ENCODE measurements around the gene SBSN.
"Not testable (repeated sequence)": the region's sequence is repeated elsewhere in the genome, so short reads cannot be mapped to it uniquely, and the experiment has no call there.

SBSN gene

DNA sequence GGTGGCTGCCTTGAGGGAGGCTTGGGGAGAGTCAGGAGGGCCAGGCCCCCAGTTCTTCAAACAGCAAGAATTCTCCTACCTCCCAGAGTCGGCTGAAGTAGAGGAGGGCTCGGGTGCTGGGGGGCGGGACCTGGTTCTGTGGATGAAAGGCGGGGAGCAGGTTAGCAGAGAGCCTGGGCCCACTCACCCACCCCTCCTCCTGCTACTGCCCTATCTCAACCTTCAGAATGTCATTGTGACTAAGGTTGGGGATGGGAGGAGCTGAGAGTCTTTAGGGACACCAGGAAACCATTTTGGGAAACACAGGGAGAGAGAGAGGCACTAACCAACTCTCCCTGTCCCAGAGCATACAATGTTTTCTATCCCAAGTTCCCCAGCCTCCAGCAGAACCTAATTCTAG lies 25.4 kb downstream of the SBSN start:
- DNase-seq: no peak

DNA sequence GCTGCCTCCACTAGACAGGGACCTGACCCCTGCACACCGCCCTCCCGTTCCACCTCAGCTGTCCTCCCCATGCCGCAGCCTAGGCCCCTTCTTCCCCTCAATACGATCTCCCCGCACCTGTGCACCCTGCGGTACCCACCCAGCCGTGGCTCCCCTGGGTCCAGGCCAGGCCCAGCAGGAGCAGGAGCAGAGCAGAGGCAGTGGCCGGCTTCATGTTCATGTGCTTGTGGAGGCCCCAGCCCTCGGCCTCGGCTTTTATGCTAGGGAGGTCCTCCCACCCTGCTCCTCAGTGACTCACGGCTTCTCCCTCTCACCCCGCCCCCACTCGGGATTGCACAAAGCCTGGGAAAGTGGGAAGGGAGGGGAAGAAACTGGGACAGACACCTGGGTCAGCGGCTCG lies 26.4 kb downstream of the SBSN start:
- no peak for DNase-seq

DNA sequence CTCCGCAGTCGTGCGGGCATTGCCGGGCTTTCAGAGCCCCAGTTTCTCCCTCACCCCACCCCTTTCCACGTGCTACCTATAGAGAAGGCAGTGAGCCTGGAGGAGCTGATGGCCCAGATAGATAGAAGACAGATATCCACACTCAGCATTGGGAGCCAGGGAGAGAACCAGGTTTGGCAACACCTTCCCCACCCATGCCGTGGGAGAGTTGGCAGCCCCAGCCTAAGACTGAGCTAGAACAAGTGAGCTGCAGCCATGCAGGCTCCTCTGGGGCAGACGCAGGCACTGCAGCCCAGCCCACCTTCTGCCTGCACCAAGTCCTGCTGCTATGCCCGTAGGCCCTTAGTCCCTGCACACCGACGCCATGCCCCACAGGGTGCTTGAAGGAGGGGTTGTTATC lies 27.5 kb downstream of the SBSN start:
- DNase-seq: no peak

DNA sequence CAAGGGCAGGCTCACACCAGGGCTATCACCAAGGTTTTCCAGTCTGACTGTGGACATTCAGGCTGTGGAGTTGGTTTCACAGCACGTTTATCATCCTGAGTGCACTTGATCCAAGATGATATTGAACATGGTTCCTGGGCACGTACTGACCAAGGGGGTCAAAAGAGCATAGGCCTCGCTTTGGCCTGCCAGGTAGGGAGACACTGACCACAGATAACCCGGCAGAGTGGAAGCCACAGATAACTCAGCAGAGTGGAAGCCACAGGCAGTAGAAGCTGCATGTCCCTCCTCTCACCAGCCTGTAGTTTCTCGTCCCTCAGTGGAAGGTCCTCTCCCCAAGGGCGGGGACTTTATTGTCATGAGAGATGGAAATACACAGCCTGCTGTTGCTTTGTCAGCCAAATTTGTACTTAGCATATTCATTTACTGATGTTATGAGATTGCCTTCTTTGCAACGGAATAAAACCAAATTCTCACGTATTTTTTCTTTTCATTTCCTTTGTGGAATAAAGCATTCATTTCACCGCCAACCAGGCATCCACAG lies 29.1 kb downstream of the SBSN start:
- peak; percentile 21 for DNase-seq

DNA sequence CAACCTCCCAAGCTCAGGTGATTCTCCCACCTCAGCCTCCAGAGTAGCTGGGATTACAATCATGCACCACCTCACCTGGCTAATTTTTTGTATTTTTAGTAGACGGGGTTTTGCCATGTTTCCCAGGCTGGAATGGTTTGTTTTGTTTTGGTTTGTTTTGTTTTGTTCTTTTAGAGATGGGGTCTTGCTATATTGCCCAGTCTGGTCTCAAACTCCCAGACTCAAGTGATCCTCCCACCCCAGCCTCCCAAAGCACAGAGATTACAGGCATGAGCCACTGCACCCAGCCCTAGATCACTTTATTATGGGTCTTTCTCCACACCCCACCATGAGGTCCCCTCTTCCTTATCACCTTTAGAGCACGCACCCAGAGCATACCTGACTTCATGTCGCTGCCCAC lies 29.9 kb downstream of the SBSN start:
- no peak for DNase-seq

DNA sequence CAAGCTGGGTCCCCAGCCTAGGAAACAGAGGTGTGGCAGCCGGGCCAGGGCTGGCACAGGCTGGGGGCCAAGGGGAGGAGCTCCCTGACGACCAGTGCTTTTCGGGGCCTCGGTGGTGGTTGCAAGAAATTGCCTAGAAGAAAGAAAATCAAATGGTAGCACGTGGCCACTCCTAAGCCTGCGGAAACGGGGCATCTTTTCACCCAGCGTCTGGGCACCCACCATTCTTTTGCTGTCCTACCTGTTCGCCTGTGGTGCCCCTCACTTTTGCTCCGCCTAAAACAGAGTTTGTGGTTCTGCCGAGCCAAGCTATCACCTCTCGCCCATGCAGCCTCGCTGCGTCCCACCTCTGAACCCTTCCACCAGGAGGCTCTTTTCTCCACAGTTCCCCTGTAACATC lies 30.7 kb downstream of the SBSN start:
- no peak for DNase-seq

DNA sequence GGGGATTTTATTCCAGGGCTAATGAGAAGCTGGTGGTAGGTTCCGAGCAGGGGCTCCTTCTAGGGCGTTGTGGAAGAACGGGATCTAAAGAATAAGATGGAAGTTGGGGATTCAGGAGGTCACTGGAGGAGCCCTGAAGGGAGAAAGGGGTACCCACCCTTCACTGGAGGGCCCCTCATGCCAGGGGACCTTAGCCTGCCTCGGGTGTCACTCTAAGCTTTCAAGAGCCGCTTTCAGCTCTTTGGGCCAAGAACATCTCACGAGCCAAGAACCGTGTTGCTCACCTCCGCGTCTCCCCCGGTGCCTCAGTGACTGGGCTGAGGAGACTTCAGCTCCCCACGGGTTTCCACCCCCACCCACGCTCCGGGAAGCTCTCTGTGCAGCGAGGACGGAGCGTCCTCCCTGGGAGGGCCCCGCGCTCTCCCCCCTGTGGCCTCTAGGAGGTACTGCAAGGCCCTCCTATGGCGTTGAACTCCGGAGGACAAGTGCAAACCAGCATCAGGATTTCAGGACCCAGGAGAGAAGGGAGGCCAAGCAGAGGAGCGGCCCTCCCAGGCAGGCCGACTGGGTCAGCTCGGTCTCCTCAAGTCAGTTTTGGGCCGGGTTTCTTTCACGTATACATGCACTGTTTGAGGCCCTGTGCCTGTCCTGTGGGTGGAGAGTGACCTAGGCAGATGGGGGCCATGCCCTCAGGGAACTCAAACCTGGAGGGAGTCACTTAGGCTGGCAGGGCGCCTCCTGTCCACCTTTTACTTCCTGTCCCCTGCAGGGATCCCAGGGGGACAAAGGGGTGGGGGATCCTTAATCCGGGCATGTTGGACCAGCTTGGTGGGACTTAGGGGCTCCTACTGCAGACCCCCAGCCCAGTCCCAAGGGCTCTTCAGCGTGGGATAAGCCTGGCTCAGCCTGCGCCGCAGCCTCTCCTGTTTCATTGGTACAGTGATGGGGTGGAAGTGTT lies 32.7 kb downstream of the SBSN start:
- peak; percentile 80 for DNase-seq

DNA sequence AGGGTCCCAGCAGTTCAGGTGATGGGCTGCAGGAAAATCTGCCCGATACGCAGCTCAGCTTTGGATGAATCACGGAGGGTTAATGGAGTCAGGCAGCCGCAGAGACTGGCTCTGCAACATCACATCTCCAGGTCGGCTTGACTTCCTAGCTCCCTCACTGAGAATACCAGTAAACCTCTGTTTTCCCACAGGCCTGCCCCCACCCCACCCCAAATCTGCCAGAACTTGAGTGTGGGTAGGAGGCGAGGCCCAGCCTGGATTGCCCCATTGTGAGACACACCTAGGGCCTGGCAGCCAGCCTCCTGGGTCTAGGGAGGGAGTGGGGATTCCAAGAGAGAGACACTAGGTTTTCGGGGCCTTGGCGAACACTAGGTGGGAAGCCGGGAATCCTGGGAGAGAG lies 34.1 kb downstream of the SBSN start:
- no peak for DNase-seq

DNA sequence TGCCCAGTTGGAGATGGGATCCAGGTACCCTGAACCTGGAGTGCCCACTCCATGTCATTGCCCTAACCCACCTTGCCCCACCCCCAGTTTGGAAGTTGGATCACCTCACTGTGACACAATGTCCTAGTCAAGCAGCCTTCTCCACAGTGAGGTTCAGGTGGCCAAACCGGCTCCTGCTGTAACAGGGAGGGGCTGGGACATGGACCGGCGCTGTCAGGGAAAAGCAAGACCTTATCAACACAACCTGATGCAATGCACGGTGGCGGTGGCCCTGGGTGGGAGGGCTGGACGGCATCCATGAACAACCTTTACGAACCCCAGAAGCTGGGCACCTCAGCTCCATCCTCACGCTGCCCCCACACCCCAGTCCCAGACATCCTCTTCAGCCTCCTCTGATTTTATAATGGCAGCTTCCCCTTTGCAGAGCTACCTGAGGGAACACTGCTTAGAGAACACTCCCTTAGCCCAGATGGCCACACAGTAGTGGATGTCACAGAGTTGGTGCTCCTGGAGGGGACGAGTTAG lies 36.2 kb downstream of the SBSN start:
- no peak for DNase-seq

DNA sequence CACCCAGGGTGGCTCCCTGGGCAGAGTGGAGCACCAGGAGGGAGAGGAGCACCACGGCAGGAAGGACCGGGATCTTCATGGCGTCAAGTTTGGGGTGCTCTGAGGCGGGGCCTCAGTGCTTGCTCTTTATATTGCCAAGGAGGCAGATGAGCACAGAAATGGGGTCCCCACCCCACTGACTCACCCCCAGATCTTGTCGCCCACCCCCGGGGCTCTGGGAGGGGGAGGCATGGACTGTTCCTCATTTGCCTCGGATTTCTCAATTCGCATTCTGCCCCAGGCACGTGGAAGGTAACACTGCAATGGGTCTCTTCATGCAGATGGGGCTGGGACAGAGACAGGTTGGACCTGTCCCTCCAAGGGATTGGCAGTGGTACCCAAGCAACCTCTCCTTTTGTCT lies 37.7 kb downstream of the SBSN start, which contains the start of gene KRTDAP:
Gene KRTDAP, minus strand, starts transcription at position 101 of the 400 bp plus-strand sequence. Its CDS starts 22 bp downstream, at position 79.
- DNase-seq: no peak

DNA sequence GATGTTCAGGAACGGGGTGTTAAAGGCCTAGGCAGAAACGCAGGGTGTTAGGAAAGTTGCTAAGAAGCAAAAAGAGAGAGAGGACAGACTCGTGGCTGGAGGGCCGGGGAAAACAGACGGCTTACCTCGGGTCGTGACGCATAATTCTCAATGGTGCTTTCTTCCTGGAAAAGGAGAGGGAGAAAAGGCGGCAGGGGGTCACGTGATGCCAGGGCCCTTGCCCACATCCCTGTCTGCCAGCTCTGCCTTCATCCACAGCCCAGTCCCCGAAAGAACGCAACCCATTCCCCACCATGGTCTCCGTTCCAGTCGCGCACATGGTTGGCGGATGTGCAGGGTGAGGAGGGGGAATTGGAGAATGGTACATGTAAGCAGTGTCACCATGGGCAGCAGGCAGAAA lies 39.4 kb downstream of the SBSN start:
- DNase-seq: no peak

DNA sequence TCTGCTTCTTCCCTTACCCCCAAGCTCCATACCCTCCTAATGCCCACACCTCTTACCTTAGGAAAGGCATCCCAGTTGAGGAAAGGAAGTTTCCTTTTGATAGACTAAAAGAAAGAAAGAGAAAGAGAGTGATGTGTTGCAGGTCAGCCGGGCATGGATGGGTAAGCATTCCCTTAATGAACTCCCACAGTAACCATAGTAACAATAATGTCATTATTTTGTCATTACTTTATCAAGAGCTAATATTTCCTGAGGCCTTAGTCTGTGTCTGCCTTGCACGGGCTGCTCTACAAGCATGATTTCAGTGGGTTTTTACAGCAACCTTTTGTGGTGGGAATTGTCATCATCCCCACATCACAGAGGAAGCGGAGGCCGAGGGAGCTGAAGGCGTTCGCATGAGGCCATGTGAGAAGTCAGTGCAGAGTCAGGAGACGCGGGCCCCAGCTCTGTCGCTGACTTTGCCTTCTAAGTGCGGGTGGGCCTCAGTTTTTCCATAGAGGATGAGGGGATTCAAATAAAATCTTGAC lies 40.4 kb downstream of the SBSN start:
- no peak for DNase-seq

DNA sequence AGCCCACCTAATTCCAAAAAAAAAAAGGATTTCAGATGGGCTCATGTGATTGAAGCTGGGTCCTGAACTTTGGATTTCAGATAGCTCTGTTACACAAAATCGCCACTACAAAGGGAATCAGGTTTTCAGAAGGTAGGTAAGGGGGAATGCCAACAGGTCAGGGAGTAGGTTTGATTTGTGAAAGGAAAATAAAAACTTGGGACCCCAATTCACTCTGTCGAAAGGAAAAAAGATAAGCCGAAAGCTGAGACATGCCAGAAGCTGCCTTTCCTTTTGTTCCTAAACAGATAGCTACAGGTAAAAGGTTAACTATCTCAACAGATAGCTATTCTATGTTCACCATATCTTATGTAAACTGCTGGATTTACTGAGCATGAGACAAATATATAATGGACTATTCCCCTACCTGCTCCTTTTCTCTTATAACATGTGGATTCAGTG lies 41.8 kb downstream of the SBSN start:
- DNase-seq: no peak

DNA sequence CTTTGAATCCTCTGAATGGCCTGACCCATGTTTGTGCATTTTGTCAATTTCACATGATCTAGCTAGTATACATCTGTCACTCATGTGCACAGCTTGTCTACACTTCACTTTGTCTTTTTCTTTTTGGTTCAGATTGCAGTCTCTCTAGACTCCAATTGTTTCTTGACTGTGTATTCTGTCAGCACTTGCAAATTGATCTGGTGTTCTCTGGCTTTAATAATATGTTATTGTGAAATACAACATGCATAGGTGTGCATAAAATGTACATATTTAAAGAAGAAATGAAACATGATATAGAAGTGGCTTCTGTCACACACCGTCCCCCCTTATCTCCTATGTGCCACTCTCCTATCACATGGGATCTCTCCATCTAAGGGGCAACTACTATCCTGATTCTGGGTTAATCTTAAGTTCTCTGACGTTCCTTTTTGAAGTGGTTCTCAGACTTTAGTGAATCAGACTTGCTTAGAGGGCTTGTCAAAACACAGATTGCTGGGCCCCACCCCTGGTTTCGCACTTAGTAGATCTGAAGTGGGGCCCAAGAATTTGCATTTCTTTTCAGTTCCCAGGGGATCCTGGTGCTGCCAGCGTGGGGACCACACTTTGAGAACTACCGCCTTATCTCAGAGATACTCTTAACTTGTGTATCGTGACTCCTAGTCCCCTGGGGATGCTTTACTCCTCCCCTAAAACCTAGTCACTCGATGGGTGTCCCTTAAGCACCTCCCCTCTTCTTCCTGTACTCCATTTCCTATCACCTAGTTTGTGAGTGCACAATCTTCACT lies 43.7 kb downstream of the SBSN start:
- DNase-seq: no peak

DNA sequence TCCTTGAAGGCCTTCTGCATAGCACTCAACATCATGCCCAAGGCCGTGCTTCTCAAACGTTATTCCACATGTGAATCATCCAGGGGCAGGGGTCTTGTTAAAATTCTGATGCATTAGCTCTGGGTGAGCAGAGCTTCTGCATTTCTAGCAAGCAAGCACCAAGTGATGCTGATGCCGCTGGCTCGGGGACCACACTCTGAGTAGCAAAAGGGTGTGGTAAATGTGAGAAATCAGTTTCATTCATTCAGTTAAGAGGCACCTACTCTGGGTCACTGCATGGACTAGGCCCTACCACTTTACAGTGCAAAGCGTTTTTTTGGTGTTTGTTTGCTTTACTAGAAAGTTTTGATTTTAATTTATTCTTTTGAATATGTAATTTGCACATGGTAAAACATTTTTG lies 45.0 kb downstream of the SBSN start:
- DNase-seq: no peak

DNA sequence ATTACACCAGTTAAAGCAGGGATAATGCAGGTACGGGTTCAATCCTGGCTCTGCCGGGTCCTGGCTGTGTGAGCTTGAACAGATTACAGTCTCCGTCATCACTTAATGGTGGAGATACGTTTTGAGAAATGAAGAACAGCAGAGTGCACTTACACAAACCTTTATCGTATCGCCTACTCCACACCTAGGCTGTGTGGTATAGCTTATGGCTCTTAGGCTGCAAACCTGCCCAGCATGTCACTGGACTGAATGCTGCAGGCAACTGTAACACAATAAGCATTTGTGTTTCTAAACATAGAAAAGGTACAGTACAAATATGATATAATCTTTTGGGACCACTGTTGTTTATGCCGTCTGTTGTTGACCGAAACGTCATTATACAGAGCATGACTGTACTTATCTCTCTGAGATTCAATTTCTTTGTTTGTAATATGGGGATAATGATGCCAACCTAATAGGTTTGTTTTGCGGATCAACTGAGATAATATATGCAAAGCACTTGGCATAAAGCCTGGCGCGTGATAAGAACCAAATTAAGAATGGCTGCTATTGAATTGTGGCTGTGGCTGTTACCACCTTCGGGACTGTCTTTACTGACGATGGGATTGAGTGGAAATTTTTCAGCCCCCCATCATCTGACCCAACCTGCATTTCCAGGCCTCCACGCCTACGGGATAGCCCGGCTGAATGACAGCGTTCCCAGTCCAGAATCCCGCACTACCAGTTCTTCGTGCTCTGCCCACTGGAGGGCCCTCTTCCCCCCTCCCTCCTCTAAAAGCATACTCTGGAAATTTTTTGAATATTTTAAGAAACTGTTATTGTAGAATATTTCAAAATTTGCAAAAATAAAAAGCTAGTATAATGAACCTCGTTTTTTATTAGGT lies 49.1 kb downstream of the SBSN start:
- no peak for DNase-seq

DNA sequence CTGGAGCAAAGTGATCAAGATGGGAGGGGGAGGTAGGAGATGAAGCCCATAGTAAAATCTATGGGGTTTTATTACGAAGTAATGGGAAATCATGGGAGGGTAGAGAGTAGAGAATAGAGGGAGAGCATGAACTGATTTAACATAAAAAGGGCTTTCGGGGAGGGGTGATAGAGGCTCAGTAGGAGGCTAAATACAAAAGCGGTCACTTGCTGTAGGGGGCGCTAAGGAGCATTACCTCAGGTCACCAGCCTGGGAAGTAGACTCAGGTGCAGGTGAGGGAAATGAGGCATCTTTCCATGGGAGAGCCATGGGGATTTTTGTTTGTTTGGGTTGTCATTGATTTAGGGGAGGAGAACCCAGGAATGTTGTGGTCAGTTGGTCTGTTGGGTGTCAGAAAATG lies 52.0 kb downstream of the SBSN start:
- peak; percentile 22 for DNase-seq

DNA sequence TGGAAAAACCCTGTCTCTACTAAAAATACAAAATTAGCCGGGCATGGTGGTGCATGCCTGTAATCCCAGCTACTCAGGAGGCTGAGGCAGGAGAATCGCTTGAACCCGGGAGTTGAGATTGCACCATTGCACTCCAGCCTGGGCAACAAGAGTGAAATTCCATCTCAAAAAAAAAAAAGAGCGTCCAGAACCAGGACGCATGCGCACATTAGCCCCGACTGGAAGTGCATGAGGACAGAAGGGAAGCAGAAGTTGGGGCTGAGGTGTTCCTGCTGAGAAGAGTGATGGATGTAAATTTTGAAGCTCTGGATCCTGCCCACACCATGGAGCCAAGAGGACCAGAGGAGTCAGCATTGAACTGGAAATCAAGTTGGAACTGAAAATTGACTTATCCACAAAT lies 53.5 kb downstream of the SBSN start:
- not testable (repeated sequence) for DNase-seq

DNA sequence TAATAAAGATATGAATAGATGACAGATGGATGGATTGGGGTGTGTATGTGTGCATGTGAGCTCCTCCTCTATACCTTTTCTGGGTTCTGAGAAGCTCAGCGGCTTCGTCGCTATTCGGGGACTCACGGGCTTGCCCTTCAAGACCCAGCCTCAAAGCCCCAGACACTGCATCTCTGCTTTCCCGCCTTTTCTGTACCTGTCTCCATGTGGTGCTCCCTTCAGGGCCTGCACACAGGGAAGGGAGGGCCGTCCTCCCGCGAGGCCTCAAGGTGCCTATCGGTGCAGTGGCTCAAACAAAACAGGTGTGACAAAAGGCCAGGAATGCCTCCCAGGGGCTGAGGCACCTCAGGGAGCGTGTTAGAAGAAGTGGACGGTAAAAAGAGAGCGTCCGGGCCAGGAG lies 54.0 kb downstream of the SBSN start:
- DNase-seq: no peak

Measured in OCI-M1 (cell line).